SK-N-SH (cell line): Measurements from ENCODE around the gene ATP11A. TPM values are rescaled to one million over a fixed set of nuclear protein-coding genes. Genes with fewer than 3 reads are reported as not detected.

Experiments used
- CTCF ChIA-PET: fragments of 300-600, 350-600 bp; formaldehyde crosslinking; extraction: SDS; loops from one replicate; lab custom pipeline; 2021; lab: Yijun Ruan, JAX
- POLR2A ChIA-PET: fragments of 350-600 bp; sonication (Branson Sonifier 250); formaldehyde crosslinking; extraction: SDS; loops from one replicate; lab custom pipeline; 2020; ENCODE audit warnings: antibody characterized with exemption, inconsistent platforms; lab: Yijun Ruan, JAX
- DNase-seq: peaks from one replicate; pipeline ENCODE4 v3.0.0; 2012
- H2AFZ ChIP-seq: fragments of 200-600 bp; sonication (generic); 2 replicates; pipeline ENCODE4 v1.8.1; 2016; ENCODE audit warnings: antibody characterized with exemption, mild to moderate bottlenecking, low read depth
- H3F3A ChIP-seq: fragments of 200-600 bp; sonication (generic); replicated peaks from 2 replicates; pipeline ENCODE3; 2016; ENCODE audit warnings: antibody characterized with exemption, mild to moderate bottlenecking; ENCODE audit not compliant: insufficient read depth
- H3K27ac ChIP-seq, 2 experiments: fragments of 200-500 bp in 1 of 2; fragments of 200-600 bp in 1 of 2; sonication (Bioruptor generic) in 1 of 2; sonication (generic), shearing (Covaris generic) in 1 of 2; 2 replicates each; pipeline versions ENCODE4 v1.5.1 to v1.6.1; 2014 to 2016; ENCODE audit warnings: low read depth in 2 of 2, inconsistent platforms in 1 of 2, low read length in 1 of 2, mild to moderate bottlenecking in 1 of 2, mixed read lengths in 1 of 2
- H3K27me3 ChIP-seq: fragments of 200-600 bp; sonication (generic), shearing (Covaris generic); 2 replicates; pipeline ENCODE4 v1.6.1; 2016; ENCODE audit warnings: mixed run types; ENCODE audit not compliant: insufficient read depth
- H3K36me3 ChIP-seq, 2 experiments: fragments of 200-500 bp in 1 of 2; fragments of 200-600 bp in 1 of 2; sonication (Bioruptor generic) in 1 of 2; sonication (generic) in 1 of 2; replicated peaks in 1 of 2; 2 replicates each; pipeline versions ENCODE3 to v1.5.1; 2014 to 2016; ENCODE audit warnings: low read length in 1 of 2, mild to moderate bottlenecking in 1 of 2; ENCODE audit not compliant: insufficient read depth in 2 of 2, control insufficient read depth in 1 of 2
- H3K4me1 ChIP-seq, 2 experiments: fragments of 200-500 bp in 1 of 2; fragments of 200-600 bp in 1 of 2; sonication (Bioruptor generic) in 1 of 2; sonication (generic), shearing (Covaris generic) in 1 of 2; 2 replicates each; pipeline versions ENCODE4 v1.5.1 to v1.6.1; 2014 to 2016; ENCODE audit warnings: low read depth in 1 of 2, low read length in 1 of 2, mixed run types in 1 of 2; ENCODE audit not compliant: insufficient read depth in 2 of 2, control insufficient read depth in 1 of 2
- H3K4me2 ChIP-seq: fragments of 200-600 bp; sonication (generic), shearing (Covaris generic); 2 replicates; pipeline ENCODE4 v1.6.1; 2017; ENCODE audit warnings: mixed run types
- H3K4me3 ChIP-seq, 2 experiments: fragments of 200-500 bp in 1 of 2; fragments of 200-600 bp in 1 of 2; sonication (Bioruptor generic) in 1 of 2; sonication (generic), shearing (Covaris generic) in 1 of 2; 2 replicates each; pipeline versions ENCODE4 v1.5.1 to v1.8.1; 2014 to 2016; ENCODE audit warnings: low read depth in 2 of 2, inconsistent platforms in 1 of 2, low read length in 1 of 2, mild to moderate bottlenecking in 1 of 2, mixed read lengths in 1 of 2, moderate library complexity in 1 of 2
- H3K79me2 ChIP-seq: fragments of 200-600 bp; sonication (generic); 2 replicates; pipeline ENCODE4 v1.8.1; 2017; ENCODE audit warnings: mild to moderate bottlenecking; ENCODE audit not compliant: insufficient read depth
- H3K9ac ChIP-seq: fragments of 200-600 bp; sonication (generic); 2 replicates; pipeline ENCODE4 v1.6.1; 2017; ENCODE audit warnings: mixed run types
- H3K9me2 ChIP-seq: fragments of 200-600 bp; sonication (generic); 2 replicates; pipeline ENCODE4 v1.6.1; 2017; ENCODE audit warnings: mixed run types
- H3K9me3 ChIP-seq: fragments of 200-600 bp; sonication (generic); 2 replicates; pipeline ENCODE4 v1.6.1; 2017; ENCODE audit warnings: mixed run types, mild to moderate bottlenecking, moderate library complexity
- H4K20me1 ChIP-seq: fragments of 200-600 bp; sonication (generic); 2 replicates; pipeline ENCODE4 v1.6.1; 2017; ENCODE audit warnings: mild to moderate bottlenecking, mixed run types; ENCODE audit not compliant: insufficient read depth
- CTCF ChIP-seq: fragments of 200-600 bp; sonication (generic); IDR thresholded peaks from 2 replicates; pipeline ENCODE4 v1.6.1; 2017; ENCODE audit warnings: antibody characterized with exemption, mild to moderate bottlenecking, moderate library complexity
- ELF1 ChIP-seq: IDR thresholded peaks from 2 replicates; pipeline ENCODE4 v1.4.0; 2012
- EZH2phosphoT487 ChIP-seq: fragments of 200-600 bp; sonication (generic); IDR thresholded peaks from 2 replicates; pipeline ENCODE4 v1.6.1; 2017; ENCODE audit warnings: low read depth, mixed run types, mild to moderate bottlenecking, antibody characterized with exemption, moderate library complexity, borderline replicate concordance
- GABPA ChIP-seq: IDR thresholded peaks from 2 replicates; pipeline ENCODE4 v1.4.0; 2012; ENCODE audit warnings: low read depth, mild to moderate bottlenecking
- IRF3 ChIP-seq: fragments of 150-350 bp; IDR thresholded peaks from 2 replicates; pipeline ENCODE4 v1.6.1; 2016; ENCODE audit warnings: mild to moderate bottlenecking, low read depth, low read length
- MXI1 ChIP-seq: IDR thresholded peaks from 2 replicates; pipeline ENCODE4 v1.6.1; 2012; ENCODE audit warnings: mild to moderate bottlenecking, low read depth, low read length, improper control_type of control experiment
- NFIC ChIP-seq: IDR thresholded peaks from 2 replicates; pipeline ENCODE4 v1.4.0; 2012; ENCODE audit warnings: borderline replicate concordance
- NRF1 ChIP-seq: IDR thresholded peaks from 2 replicates; pipeline ENCODE4 v1.6.1; 2012; ENCODE audit warnings: low read depth, mild to moderate bottlenecking, low read length
- PBX3 ChIP-seq: IDR thresholded peaks from 2 replicates; pipeline ENCODE4; 2012
- RAD21 ChIP-seq: IDR thresholded peaks from 2 replicates; pipeline ENCODE4 v1.6.1; 2012; ENCODE audit warnings: mild to moderate bottlenecking, low read length
- RCOR1 ChIP-seq: fragments of 150-350 bp; IDR thresholded peaks from 2 replicates; pipeline ENCODE4 v1.6.1; 2017; ENCODE audit warnings: antibody characterized with exemption, low read length
- REST ChIP-seq: IDR thresholded peaks from 2 replicates; pipeline ENCODE4 v1.6.1; 2012; ENCODE audit warnings: mild to moderate bottlenecking, low read depth, low read length, moderate library complexity
- RFX5 ChIP-seq: IDR thresholded peaks from 2 replicates; pipeline ENCODE4 v1.6.1; 2012; ENCODE audit warnings: mild to moderate bottlenecking, improper control_type of control experiment, low read length
- SMC3 ChIP-seq: IDR thresholded peaks from 2 replicates; pipeline ENCODE4 v1.6.1; 2012; ENCODE audit warnings: low read depth, low read length, improper control_type of control experiment
- TCF12 ChIP-seq: IDR thresholded peaks from 2 replicates; pipeline ENCODE4 v1.4.0; 2012
- TEAD4 ChIP-seq: IDR thresholded peaks from 2 replicates; pipeline ENCODE4 v1.4.0; 2012; ENCODE audit warnings: mild to moderate bottlenecking, borderline replicate concordance; ENCODE audit not compliant: insufficient read depth
- USF1 ChIP-seq: IDR thresholded peaks from 2 replicates; pipeline ENCODE4 v1.4.0; 2012; ENCODE audit warnings: low read depth, borderline replicate concordance
- USF2 ChIP-seq: fragments of 150-350 bp; IDR thresholded peaks from 2 replicates; pipeline ENCODE4 v1.6.1; 2017; ENCODE audit warnings: antibody characterized with exemption, low read length, low read depth, borderline replicate concordance
- WGBS: methylation state at CpG from one replicate; pipeline ENCODE4 v1.1.6; 2017; ENCODE audit warnings: low lambda C conversion rate; 5-methylcytosine and 5-hydroxymethylcytosine counted together
- polyA plus RNA-seq, 3 experiments: library from polyadenylated mRNA; depleted of rRNA; stranded (reverse); fragments of >200 nt; gene quantifications; 2 replicates each; pipeline ENCODE4 v1.2.3, GENCODE V29; 2012

The ATP11A gene
- polyA plus RNA-seq, 1 of the 3 experiments (the other 2 are of a cell fraction): 4.1 TPM

- no peaks in the 10 kb centered on the region for H3K36me3 ChIP-seq
- no peaks in the 10 kb centered on the region for H3K27me3 ChIP-seq
- no peak for DNase-seq
- POLR2A ChIA-PET: no interaction called here
- no peaks in the 10 kb centered on the region for H3F3A ChIP-seq
- TF ChIP-seq RCOR1: no peak
- no peak for TF ChIP-seq USF2
- TF ChIP-seq MXI1: no peak
- TF ChIP-seq RAD21: no peak
- no peak for TF ChIP-seq USF1
- TF ChIP-seq RFX5: no peak
- TF ChIP-seq TEAD4: no peak
- no peak for TF ChIP-seq ELF1
- TF ChIP-seq NRF1: no peak
- TF ChIP-seq GABPA: no peak
- no peak for TF ChIP-seq TCF12
- TF ChIP-seq EZH2phosphoT487: no peak
- TF ChIP-seq PBX3: no peak
- TF ChIP-seq SMC3: no peak
- TF ChIP-seq REST: no peak
- no peak for TF ChIP-seq NFIC
- no peak for TF ChIP-seq IRF3
- TF ChIP-seq CTCF: no peak
- TF ChIP-seq, all 33 proteins: peak for 0
- 90% methylated on average over 13 of the region's 18 CpGs for WGBS
- H3K9me2 ChIP-seq: no peaks in the 10 kb centered on the region
- H3K79me2 ChIP-seq: no peaks in the 10 kb centered on the region
- CTCF ChIA-PET: no interaction called here
- H3K4me1 ChIP-seq: no peaks in the 10 kb centered on the region; a peak in 1 of 4 replicates
- no peak overlapping the region for H3K4me2 ChIP-seq
- H3K4me3 ChIP-seq: no peak overlapping the region
- no peaks in the 10 kb centered on the region for H4K20me1 ChIP-seq
- no peak overlapping the region for H2AFZ ChIP-seq
- H3K9me3 ChIP-seq: no peaks in the 10 kb centered on the region
- no peak overlapping the region for H3K9ac ChIP-seq
- no peak overlapping the region for H3K27ac ChIP-seq
Measured at GRCh38 chr13:112748947-112749735, 59.3 kb downstream of the ATP11A start.
